DND-41 (cell line): ENCODE data around the gene CDK3.
"Not testable (repeated sequence)": the region's sequence is repeated elsewhere in the genome, so short reads cannot be mapped to it uniquely, and the experiment has no call there.

Experiments used
- ATAC-seq: fragments of 200-7000 bp; cut with Tn5 transposase; 3 replicates; pipeline ENCODE4 v1.9.1; 2021; ENCODE audit warnings: low read depth; ENCODE audit not compliant: insufficient read depth
- DNase-seq: peaks from one replicate; pipeline ENCODE4 v3.0.0-alpha.2; 2020
- H2AFZ ChIP-seq: 2 replicates; pipeline ENCODE4 v1.6.0; 2012; ENCODE audit warnings: low read depth, low read length
- H3K27ac ChIP-seq: 2 replicates; pipeline ENCODE4 v1.5.1; 2012; ENCODE audit warnings: low read length, inconsistent platforms
- H3K27me3 ChIP-seq: fragments of 200-600 bp; sonication (generic); 2 replicates; pipeline ENCODE4 v1.6.0; 2012; ENCODE audit warnings: low read length, mild to moderate bottlenecking, inconsistent platforms; ENCODE audit not compliant: insufficient read depth, poor library complexity
- H3K36me3 ChIP-seq: 2 replicates; pipeline ENCODE4 v1.5.1; 2012; ENCODE audit warnings: low read length, inconsistent platforms; ENCODE audit not compliant: insufficient read depth
- H3K4me1 ChIP-seq: 2 replicates; pipeline ENCODE4 v1.5.1; 2012; ENCODE audit warnings: mild to moderate bottlenecking, low read length; ENCODE audit not compliant: insufficient read depth
- H3K4me2 ChIP-seq: 2 replicates; pipeline ENCODE4 v1.6.0; 2012; ENCODE audit warnings: mild to moderate bottlenecking, moderate library complexity, low read length, inconsistent platforms; ENCODE audit not compliant: insufficient read depth
- H3K4me3 ChIP-seq, 2 experiments: fragments of 200-600 bp in 1 of 2; shearing (Covaris generic) in 1 of 2; 2 replicates each; pipeline ENCODE4 v1.5.1; 2012 to 2016; ENCODE audit warnings: inconsistent platforms in 2 of 2, low read length in 2 of 2, mild to moderate bottlenecking in 2 of 2, low read depth in 1 of 2, moderate library complexity in 1 of 2
- H3K79me2 ChIP-seq: 2 replicates; pipeline ENCODE4 v1.6.0; 2012; ENCODE audit warnings: low read length, inconsistent platforms; ENCODE audit not compliant: insufficient read depth
- H3K9ac ChIP-seq: 2 replicates; pipeline ENCODE4 v1.6.0; 2012; ENCODE audit warnings: low read depth, mild to moderate bottlenecking, inconsistent platforms, low read length, moderate library complexity
- H3K9me3 ChIP-seq: 2 replicates; pipeline ENCODE4 v1.5.1; 2012; ENCODE audit warnings: low read length, moderate library complexity, mild to moderate bottlenecking, inconsistent platforms; ENCODE audit not compliant: insufficient read depth, severe bottlenecking
- H4K20me1 ChIP-seq: 2 replicates; pipeline ENCODE4 v1.6.0; 2012; ENCODE audit warnings: low read length; ENCODE audit not compliant: insufficient read depth
- CTCF ChIP-seq: IDR thresholded peaks from 2 replicates; pipeline ENCODE4 v1.5.1; 2012; ENCODE audit warnings: borderline replicate concordance, low read length, moderate library complexity, mild to moderate bottlenecking; ENCODE audit not compliant: poor library complexity, severe bottlenecking; ENCODE audit errors: extremely low read depth
- EZH2 ChIP-seq: IDR thresholded peaks from 3 replicates; pipeline ENCODE4 v1.6.1; 2012; ENCODE audit warnings: borderline replicate concordance, low read depth, mild to moderate bottlenecking, moderate library complexity, low read length, inconsistent platforms; ENCODE audit not compliant: severe bottlenecking

Gene CDK3

GRCh38 chr17:75970626-75971025, 30.0 kb upstream of the CDK3 start:
- H3K27ac ChIP-seq = no peak overlapping the region
- no peaks in the 10 kb centered on the region for H3K4me1 ChIP-seq
- H4K20me1 ChIP-seq = no peaks in the 10 kb centered on the region
- no peaks in the 10 kb centered on the region for H3K9me3 ChIP-seq
- no peaks in the 10 kb centered on the region for H3K27me3 ChIP-seq
- peaks cover 19% of the 10 kb centered on the region for H3K36me3 ChIP-seq
- peaks cover 11% of the 10 kb centered on the region; the same call in 1 of the 2 replicates for H3K79me2 ChIP-seq
- ATAC-seq (no peak), DNase-seq (no peak)
- H3K4me3 ChIP-seq = no peak overlapping the region
- no peak overlapping the region for H2AFZ ChIP-seq
- no peak for TF ChIP-seq EZH2
- no peak for TF ChIP-seq CTCF
- H3K9ac ChIP-seq = no peak overlapping the region
- no peak overlapping the region for H3K4me2 ChIP-seq

GRCh38 chr17:75975187-75975586, 25.5 kb upstream of the CDK3 start:
- DNase-seq = not testable (repeated sequence)

GRCh38 chr17:75975757-75976174, 24.9 kb upstream of the CDK3 start:
- Histone ChIP-seq H2AFZ (no peak overlapping the region), H3K36me3 (peaks cover 16% of the 10 kb centered on the region), H3K27ac (no peak overlapping the region), H3K9me3 (no peaks in the 10 kb centered on the region), H3K4me2 (no peak overlapping the region; the same call in 1 of the 2 replicates), H4K20me1 (no peaks in the 10 kb centered on the region), H3K27me3 (no peaks in the 10 kb centered on the region), H3K9ac (no peak overlapping the region), H3K4me1 (peaks cover 35% of the 10 kb centered on the region), H3K4me3 (no peak overlapping the region), H3K79me2 (peaks cover 36% of the 10 kb centered on the region)
- ATAC-seq (no peak), DNase-seq (no peak)
- TF ChIP-seq EZH2 (no peak), CTCF (no peak)

More at GRCh38 chr17:75975187-75975586, 25.5 kb upstream of the CDK3 start:
- H3K4me2 ChIP-seq, H3K9ac ChIP-seq, H4K20me1 ChIP-seq, H2AFZ ChIP-seq, H3K27ac ChIP-seq, ATAC-seq, H3K9me3 ChIP-seq, H3K27me3 ChIP-seq, H3K4me3 ChIP-seq: not testable (repeated sequence)
- Histone ChIP-seq H3K79me2 (peaks cover 33% of the 10 kb centered on the region), H3K4me1 (peaks cover 29% of the 10 kb centered on the region), H3K36me3 (peaks cover 18% of the 10 kb centered on the region)

GRCh38 chr17:75976175-75976848, 24.3 kb upstream of the CDK3 start:
- H3K36me3 ChIP-seq = peaks cover 16% of the 10 kb centered on the region
- peaks cover 36% of the 10 kb centered on the region for H3K4me1 ChIP-seq
- TF ChIP-seq CTCF = no peak
- no peak for TF ChIP-seq EZH2
- H3K4me2 ChIP-seq = peak overlapping the region; percentile 5
- no peaks in the 10 kb centered on the region for H4K20me1 ChIP-seq
- peaks cover 33% of the 10 kb centered on the region for H3K79me2 ChIP-seq
- no peak overlapping the region for H3K4me3 ChIP-seq
- H3K27me3 ChIP-seq = no peaks in the 10 kb centered on the region
- H3K9ac ChIP-seq = no peak overlapping the region
- no peak overlapping the region for H3K27ac ChIP-seq
- no peak for DNase-seq
- H2AFZ ChIP-seq = no peak overlapping the region
- H3K9me3 ChIP-seq = no peaks in the 10 kb centered on the region
- ATAC-seq = no peak
